NCI-H748 (cell line): ENCODE results near the gene SNAP47.

Source experiments
- DNase-seq: peaks from one replicate; lab custom pipeline; 2025; ENCODE audit not compliant: unreplicated experiment; lab: John Stamatoyannopoulos, UW

The SNAP47 gene

DNA sequence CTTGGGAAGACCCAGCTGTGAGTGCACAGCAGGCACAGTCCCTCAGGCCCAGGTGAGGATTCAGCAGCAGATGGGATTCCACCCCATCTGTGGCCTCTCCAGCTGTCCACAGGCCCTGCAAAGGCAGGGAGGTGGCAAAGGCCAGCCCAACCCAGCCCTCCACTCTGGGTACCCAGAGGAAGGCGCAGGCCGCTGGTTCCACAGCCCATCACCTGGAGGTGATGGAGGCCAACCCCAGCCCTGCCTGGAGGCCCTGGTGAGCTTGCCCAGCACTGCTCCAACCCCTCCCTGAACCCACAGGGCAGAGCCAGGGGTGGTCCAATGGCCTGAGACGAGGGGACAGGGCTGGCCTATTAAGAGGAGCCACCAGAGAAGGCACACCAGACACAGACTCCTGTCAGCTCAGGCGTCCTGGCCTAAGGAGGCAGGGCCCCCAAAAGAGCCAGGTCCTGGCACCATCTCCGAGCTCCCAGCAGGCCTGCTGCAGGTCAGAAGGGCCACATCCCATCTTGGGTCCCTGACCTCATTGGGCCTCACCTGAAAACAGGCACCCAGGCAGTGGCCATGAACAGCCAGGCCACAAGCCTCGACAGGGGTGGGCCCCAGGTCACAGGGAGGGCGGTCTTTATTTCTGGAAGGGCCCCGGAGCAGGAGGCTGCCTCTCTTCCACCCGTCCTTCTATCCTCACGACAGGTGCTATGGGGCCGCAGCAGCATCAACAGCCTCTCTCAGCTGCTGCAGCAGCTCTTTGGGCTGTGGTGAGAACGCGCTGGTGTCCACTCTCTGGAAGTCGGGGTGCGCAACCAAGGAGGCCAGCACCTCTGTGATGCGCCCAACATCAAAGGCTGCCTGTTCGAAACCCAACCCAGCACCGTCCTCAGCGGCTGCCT is 3.3 kb upstream of the SNAP47 start:
- no peak for DNase-seq

- no peak for DNase-seq
Observed at GRCh38 chr1:227732586-227733308, 2.5 kb upstream of the SNAP47 start.

GRCh38 chr1:227733309-227733705 is 1.9 kb upstream of the SNAP47 start:
- DNase-seq = no peak

GRCh38 chr1:227733751-227734545 is 1.3 kb upstream of the SNAP47 start:
- no peak for DNase-seq

DNA sequence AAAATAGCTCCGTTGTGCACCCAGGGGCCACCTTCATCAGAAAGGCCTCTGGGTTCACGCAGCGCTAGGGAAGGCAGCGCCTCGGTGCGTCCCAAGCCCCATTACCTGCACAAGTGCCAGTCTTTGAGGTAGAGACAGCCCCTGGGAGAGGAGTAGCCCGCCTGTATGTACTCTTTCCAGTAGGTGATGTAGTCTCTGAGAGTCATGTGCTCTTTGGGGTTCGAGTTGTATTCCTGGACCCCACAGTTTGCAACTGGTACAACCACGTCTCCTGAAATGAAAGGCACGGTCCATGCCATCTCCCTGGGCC is 734 bp upstream of the SNAP47 start:
- no peak for DNase-seq

- DNase-seq = no peak
Observed at GRCh38 chr1:227735539-227736285, 477 bp downstream of the SNAP47 start.

DNA sequence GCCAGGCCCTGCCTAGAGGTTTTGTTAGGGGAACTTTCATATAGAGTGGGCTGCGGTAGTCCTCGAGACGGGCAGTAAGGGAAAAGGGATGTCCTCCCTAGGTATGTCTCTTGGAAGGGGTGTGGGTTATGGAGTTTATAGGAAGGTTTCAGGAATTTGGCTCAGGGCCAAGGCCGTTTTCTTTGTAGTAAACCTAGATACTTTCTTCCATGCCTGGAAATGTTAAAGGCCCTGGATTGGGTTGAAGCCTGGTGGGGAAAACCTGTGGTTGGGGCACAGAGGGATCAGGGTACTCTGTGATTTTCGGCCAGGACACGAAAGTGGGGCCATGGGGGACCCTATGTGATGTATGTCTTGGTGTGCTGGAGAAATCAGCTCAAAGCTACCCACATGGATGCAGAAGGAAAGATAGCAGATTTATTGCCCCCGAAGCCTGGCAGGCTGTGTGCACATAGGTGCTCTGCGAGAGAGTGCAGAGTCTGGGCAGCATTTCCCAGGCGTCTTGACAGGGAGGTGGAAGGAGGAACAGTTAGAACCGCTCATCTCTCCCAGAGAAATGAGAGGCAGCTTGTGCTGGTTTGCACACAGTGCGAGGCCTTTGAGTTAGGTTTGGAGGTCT is 1.7 kb downstream of the SNAP47 start:
- no peak for DNase-seq

GRCh38 chr1:227738820-227739219 is 3.6 kb downstream of the SNAP47 start:
- no peak for DNase-seq

DNA sequence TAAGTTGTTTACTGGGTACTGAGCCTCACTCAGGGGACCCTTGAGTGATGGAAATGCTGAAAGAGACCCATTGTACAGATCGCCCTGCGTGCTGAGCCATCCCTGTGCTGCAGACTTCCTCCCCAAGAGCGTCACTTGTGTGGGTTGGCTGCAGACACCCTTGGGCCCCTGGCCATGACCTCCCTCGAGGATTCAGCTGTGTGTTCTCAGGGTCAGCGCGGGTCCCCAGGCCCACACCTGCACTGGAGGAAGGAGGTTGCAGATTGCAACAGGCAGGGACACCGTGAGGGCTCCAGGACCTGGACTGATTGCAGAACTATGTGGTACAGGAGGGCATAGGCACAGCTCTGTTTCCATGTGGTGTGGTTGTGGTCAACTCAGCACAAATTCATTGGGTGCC is 4.4 kb downstream of the SNAP47 start:
- DNase-seq = no peak

DNA sequence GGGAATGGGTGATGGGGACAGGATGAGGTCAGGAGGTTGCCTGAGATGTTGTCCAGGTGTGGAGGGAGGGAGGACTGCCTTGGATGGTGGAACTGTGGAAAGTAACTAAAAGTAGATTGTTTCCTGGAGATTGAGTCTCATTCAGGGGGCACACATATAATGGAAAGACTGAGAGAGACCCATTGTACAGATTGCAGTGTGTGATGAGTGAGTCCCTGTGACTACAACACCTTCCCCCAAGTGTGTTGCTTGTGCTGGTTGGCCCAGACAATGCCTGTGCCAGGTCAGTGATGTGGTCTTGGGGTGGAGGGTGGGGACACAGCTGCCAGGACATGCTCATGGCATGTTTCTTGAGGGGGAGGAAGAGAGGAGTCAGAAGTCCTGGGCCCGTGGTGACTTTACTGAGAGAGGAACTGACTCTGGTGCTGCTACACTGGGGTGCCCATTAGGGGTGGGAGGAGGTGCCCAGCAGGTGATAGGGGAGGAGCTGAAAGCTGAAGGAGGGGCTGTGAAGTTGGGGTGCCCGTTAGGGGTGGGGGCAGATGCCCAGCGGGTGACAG is 5.2 kb downstream of the SNAP47 start:
- no peak for DNase-seq

DNA sequence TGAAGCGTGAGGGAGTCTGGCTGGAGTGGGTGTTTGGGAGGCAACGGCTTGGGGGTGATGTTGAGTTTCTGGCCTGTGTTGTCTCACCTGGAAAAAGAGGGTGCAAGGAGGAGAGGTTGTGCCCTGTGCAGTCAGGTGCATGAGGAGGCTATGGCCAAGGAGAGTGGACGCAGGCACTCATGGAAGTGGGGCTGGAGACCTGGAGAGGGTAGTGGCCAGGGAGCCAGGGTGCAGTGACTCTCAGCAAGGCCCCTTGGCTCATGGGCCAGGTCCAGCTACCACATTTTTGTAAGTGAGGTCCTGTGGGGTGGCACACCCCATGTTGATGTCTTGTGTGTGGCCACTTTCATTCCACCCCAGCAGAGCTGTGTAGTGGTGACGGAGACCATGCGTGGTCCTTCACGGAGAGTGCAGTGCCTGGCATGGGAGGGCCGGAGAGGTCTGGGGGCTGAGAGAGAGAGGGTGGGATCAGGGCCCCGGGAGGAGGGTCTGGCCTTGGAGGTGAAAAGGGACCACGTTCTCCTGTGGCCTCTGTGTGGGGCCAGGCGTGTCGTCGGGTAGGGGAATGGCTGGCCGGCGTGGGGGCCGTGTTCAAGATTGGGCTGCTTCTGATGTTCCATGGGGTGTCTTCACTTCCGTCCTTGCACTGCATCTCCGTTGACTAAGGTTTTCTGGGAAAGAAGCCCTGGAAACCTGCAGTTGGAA is 6.1 kb downstream of the SNAP47 start:
- no peak for DNase-seq

- DNase-seq = no peak
Observed at GRCh38 chr1:227742738-227743715, 7.8 kb downstream of the SNAP47 start.

DNA sequence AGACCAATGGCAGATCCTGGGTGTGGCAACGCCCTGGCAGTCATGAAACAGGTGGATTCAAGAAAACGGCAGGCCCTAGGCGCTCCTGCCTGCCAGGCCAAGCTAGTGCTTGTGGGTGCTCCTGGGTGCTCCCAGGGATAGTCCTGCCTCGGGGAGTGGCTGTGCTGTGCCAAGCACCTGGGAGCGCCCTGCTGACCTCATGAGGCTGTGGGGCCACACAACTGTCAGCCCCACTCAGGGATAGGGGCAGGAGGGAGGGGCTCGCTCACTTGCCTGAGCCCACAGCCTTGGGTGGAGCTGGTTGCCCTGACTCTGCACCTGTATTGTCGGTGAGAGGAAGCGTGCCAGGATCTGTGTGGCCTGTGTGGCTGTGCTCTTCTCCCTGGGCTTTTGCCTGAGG is 9.4 kb downstream of the SNAP47 start:
- no peak for DNase-seq

- DNase-seq = no peak
Observed at GRCh38 chr1:227745568-227746265, 10.5 kb downstream of the SNAP47 start.

DNA sequence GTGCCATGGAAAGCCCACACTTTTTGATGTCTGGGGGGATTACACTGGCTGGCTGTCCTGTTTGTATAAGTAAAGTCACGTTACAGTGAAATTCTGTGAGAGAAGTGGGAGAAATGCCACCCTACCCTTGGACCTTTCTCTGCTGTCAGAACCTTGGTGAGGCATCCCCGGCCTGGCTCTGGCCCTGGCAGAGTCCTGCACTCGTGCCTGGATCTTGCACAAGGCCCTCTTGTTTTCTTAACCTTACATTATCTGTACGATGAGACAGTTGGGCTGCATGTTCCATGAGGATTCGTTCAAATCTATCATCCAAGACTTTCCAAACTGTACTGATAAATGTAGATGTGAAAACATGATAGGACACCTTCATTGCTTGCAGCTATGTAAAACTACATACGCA is 11.4 kb downstream of the SNAP47 start:
- no peak for DNase-seq

GRCh38 chr1:227747382-227747781 is 12.1 kb downstream of the SNAP47 start:
- DNase-seq = no peak

DNA sequence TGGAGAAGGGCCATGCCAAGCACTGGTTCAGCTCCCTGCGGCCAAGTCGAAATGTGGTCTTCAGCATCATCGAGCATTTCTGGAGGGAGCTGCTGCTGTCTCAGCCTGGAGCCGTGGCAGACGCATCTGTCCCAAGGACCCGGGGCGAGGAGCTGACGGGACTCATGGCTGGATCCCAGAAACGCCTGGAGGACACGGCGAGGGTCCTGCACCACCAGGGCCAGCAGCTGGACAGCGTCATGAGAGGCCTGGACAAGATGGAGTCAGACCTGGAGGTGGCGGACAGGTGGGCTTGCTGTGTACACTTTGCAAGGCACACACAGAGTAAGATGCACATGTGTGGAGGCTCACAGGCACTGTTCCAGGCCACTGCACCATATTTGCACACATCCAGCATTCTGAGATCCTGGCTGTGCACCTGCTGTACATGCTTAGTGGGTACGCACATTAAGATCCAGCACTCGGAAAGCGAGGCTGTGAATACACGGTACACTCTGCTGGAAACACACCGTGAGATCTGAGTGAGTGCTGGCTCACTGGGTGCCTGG is 12.8 kb downstream of the SNAP47 start:
- DNase-seq = no peak
